Measurements from ENCODE around the gene COX14.
"Not testable (repeated sequence)": the region's sequence is repeated elsewhere in the genome, so short reads cannot be mapped to it uniquely, and the experiment has no call there.

The COX14 gene

DNA sequence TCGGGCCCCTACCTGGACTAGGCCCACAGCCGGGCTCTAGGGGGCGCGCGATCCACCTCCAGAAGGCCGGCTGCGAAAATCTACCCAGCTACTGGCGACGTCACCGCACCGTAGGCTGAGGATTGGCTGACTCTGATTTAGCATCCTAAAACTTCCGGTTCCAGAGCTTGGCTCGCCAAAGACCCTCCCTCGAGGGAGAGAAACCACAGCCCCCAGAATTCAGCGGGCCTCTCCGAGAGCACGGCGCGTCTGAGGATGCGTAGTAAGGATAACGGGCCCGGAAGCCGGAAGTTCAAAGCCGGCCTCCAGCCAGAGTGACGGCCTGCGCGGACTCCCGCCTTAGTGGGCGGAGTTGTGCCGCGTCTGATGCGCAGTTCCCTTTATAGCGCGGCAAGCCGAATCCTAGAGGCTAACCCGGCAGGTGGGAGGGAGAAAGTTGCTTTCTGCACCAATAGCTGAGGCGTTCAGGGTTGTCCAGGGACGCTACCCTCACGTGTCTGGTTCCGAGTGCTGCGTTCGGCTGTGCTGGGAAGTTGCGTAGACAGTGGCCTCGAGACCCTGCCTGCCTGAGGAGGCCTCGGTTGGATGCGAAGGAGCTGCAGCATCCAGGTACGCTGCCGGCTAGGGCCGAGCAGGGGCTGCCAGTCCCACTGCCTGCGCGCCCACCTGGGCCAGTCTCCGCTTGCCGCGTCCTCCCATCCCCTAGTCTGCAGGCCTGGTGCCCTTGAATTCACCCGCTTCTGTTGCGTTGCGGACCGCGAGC, at the start of gene COX14:
Gene COX14 (plus strand): TSS at position 544 of the 763 bp plus-strand sequence. CDS start 7,808 bp downstream, outside the sequence.
- peak; percentile 100 for DNase-seq

DNA sequence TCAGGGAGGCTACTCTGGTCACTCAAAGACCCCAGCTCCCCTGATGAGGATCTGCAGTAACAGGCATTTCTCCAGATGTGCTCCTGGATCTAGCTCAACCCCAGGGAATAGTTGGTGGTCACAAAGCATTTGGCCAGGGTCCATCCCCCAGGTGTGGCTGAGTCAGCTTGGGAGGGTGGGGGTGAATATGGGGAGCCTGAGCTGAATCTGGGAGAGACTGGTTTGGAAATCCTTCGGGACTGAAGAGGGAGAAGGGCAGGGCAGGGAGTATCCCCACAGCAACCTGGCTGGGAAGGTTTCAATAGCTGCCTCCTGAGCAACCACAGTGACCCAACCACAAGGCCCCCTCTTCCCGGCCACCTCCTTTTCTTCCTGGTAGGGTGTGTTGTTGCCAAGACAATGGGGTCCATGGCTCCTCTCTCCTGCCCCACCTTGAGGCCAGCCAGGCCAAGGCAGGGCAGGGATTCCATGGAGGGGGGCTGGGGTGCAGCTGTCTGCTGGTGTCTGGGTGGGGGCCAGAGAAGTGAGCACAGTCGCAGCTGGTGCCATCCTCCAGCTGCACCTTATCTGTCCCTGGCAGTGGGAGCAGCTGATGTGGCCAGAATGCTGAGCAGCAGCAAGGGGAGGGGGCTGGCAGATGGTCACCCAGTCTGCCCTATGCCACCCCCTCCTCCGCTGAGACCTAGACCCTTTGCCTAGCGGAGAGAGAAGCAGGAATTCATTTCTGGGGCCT, 49.1 kb upstream of the COX14 start:
- no peak for DNase-seq

DNA sequence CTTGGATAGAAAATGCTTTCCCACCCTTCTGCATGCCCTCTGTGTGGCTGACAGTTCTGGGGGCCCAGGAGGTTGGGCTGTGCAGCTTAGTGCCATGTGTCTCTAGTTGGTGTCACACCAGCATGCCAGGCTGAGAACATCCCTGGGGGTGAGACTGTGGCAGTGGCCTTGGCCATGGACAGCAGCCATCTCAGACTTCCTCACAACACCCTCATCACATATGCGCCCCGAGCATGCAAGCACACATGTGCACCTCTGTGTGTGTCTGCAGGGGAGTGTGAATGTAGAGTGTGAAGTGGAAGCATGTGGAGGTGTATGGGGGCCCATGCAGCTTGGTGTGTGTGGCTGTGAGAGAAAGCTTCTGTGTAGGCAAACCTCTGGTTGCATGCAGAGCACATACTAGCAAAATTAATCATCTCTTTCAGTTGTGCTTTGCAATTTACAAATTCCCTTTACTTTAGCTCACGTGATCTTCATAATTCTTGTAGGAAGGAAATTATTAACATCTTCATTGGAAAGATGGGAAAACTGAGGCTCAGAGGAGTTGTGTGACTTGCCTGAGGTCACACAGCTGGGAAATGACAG, 46.2 kb upstream of the COX14 start:
- DNase-seq, result no peak

- DNase-seq, result no peak
Observed at GRCh38 chr12:50066402-50066801, 45.6 kb upstream of the COX14 start.

- no peak for DNase-seq
Observed at GRCh38 chr12:50069069-50069468, 43.0 kb upstream of the COX14 start.

DNA sequence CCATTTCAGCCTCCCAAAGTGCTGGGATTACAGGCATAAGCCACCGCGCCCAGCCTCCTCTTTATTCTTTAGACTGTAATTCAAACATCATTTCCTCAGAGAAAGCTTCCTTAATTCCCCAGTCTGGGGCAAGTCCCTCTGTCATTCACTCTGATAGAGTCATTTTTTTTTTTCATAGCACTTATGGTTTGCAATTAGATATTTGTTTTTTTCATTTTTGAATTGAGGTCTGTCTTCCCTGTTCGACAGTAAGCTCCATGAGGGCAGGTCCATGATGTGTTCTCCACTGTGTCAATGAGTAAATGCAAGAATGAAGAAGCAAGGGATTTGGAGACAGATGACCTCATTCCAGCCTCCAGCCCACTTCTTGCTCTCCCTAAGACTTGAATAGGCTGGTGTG, 42.5 kb upstream of the COX14 start:
- no peak for DNase-seq

DNA sequence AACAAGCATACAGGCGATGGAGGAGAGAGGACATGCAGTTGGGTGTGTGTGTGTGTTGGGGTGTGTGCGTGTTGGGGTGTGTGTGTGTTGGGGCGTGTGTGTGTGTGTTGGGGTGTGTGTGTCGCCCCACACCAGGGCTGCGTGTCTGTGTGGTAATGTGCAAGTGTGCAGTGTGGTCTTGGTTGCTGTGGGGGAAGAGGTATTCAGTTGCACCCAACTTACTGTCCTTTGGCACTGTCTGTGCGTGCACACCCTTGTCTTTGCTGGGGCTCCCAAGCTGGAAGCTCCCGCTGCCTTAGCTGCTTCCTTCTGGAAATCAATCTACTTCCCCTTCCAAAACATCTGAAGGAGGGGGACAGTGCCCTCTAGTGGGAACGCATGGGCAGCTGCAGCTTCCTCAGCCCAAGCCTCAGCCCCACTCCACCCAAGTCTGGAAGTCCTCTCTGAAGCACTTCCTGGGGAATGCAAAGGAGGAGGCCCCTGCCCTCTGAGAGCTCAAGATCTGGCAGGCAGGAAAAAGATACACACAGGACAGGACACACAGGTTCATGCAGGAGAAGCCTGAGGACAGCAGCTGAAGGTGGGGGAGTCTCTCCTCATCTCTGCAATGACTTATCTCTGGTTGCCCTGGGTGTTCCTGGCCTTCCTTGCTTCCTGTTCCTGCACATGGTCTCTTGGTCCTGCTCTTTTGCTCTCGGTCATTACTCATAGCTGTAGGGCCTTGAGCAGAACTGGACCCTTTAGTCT, 41.5 kb upstream of the COX14 start:
- DNase-seq, result peak; percentile 82

DNA sequence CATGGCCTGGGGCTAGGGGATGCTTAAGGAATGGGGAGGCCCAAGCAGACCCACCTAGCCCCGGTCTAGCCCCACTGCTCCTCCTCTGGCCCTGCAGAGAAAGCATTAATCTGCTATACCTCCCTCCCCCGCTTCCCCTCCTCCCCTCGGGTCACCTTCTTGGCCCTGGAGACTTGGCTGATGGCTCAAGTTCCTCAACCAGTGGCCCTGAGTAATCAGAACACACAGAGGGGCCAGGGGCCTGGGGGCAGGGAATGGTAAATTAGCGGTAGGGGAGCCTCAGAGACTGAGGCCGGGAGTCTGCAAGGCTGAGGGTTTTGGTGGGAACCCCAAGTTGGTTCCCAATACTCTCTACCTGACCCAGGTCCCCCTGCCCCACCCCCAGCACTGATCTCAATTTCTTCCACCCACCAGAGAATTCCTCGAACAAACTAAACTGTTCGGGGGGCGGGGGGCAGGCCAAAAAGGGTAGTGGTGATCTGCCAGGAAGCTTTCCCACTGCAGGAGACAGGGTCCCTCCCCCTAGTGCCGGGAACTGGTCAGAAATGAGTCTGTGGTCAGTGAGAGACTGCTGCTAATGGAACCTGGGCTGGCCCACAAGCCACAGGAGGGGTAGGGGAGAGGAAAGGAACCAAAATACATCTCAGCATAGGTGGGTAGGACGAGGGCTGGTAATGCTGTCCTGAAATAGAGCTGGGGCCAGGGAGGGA, 39.7 kb upstream of the COX14 start:
- no peak for DNase-seq

DNA sequence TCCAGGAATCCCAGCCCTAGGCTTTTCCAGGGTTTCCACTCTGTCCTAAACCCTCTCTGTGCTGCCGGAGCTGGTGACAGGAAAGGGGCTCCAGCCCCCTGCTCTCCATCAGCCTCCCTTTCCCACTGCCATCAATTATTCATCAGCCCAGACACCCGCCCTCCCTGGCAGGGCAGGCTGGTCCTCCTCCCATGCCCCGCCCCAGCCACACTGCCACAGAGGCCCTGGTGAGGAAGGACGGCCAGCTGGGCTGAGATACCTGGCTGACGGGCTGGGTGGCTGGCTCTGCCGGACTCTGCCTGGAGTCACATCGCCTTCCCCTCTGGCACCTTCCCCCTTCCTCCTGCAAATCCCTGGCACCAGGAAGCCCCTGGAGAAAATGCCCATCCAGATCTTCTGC, 38.8 kb upstream of the COX14 start:
- no peak for DNase-seq

DNA sequence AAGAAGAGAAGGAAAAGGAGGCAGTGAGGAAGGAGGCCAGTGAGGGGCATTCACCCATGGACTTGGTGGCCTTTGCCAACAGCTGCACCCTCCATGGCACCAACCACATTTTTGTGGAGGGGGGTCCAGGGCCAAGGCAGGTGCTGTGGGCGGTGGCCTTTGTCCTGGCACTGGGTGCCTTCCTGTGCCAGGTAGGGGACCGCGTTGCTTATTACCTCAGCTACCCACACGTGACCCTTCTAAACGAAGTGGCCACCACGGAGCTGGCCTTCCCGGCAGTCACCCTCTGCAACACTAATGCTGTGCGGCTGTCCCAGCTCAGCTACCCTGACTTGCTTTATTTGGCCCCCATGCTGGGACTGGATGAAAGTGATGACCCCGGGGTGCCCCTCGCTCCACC, 38.3 kb upstream of the COX14 start:
- no peak for DNase-seq

GRCh38 chr12:50074936-50075807, 36.9 kb upstream of the COX14 start:
- DNase-seq, result peak; percentile 89

DNA sequence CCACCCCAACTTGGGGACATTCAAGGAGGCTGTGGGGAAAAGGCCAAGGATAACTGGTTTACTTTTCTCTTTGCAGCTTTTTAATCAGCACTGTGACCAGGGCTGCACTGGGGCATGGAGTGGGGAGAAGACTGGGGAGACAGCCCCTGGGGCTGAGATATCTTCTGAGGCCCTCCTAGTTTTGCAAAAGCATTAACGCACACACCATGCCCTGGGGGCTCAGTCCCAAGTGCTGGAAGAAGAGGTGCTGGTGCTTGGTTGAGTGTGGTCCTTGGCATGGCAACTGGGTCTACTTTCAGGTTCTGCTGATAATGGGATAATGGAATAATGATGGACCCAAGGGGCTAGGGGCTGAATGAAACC, 36.2 kb upstream of the COX14 start:
- DNase-seq, result no peak

GRCh38 chr12:50077099-50077498, 34.9 kb upstream of the COX14 start:
- DNase-seq, result no peak

DNA sequence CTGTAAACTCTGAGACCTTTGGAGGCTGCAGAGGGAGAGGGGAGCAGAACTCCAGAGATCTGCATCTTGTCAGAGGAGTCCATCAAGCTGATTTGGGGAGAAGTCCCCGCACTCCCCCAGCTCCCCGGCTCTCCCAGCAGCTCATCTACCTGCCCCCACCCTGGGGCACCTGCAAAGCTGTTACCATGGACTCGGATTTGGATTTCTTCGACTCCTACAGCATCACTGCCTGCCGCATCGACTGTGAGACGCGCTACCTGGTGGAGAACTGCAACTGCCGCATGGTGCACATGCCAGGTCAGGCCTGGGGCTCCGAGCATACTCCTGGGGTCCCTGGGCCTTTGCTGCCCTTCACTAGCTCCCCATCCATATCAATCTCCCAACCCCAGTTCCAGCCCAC, 33.8 kb upstream of the COX14 start:
- DNase-seq, result no peak

GRCh38 chr12:50079771-50080170, 32.3 kb upstream of the COX14 start:
- no peak for DNase-seq

- DNase-seq, result no peak
Observed at GRCh38 chr12:50081096-50081808, 30.8 kb upstream of the COX14 start.

GRCh38 chr12:50082644-50083043, 29.4 kb upstream of the COX14 start:
- no peak for DNase-seq

GRCh38 chr12:50083301-50083700, 28.7 kb upstream of the COX14 start:
- DNase-seq, result no peak

DNA sequence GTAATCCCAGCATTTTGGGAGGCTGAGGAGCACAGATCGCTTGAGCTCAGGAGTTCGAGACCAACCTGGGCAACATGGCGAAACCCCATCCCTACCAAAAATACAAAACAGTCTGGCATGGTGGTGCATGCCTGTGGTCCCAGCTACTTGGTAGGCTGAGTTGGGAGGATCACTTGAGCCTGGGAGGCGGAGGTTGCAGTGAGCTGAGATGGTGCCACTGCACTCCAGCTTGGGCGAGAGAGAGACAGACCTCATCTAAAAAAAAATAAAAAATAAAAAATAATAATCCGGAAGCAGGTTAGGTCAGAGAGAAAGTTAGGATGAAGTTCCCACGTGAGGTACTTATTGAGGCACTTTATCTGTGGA, 27.6 kb upstream of the COX14 start:
- not testable (repeated sequence) for DNase-seq

DNA sequence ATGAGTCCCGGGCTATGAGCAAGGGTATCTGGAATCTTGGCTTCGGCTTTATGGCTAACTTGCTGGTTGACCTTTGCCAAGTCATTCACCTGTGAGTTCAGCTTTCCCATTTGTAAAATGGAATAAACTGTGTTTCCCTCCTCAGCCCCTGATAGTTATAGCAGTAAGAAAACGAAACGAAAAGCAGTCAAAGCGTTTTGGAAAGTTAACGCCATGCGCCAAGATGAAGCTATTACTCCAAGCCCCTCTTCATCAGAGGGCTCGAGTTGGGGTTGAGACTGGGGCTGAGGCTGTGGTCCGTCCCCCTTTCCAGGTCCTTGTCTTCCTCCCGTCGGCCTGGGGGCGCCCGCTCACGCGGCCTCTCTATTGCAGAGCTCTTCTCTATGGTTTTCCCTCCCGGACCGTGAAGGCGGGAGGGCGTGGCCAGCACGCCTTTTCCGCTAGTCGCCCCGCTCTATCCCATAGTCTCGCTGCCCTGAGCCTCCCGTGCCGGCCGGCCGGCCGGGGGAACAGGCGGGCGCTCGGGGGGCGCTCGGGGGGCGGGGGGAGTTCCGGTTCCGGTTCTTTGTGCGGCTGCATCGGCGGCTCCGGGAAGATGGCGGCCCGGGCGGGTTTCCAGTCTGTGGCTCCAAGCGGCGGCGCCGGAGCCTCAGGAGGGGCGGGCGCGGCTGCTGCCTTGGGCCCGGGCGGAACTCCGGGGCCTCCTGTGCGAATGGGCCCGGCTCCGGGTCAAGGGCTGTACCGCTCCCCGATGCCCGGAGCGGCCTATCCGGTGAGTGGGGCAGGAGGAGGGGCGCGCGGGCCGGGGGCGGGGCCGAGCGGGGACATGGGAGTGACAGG, 27.0 kb upstream of the COX14 start, which contains the start of gene SMARCD1:
Gene SMARCD1 (plus strand): TSS at position 568 of the 840 bp plus-strand sequence. CDS start 28 bp downstream, at position 596.
- peak; percentile 89 for DNase-seq
